HG03066 (cell line): Measurements from ENCODE around the gene MLLT6.
A peak's percentile ranks its signal among the peaks of the same experiment; 100 is the strongest.
"Not testable (repeated sequence)": the region's sequence is repeated elsewhere in the genome, so short reads cannot be mapped to it uniquely, and the experiment has no call there.

ENCODE experiments used
- ATAC-seq: cut with Tn5 transposase; IDR thresholded peaks from one replicate; pipeline ENCODE4 v1.9.1; 2021; ENCODE audit warnings: low read depth; ENCODE audit not compliant: unreplicated experiment

Gene MLLT6

DNA sequence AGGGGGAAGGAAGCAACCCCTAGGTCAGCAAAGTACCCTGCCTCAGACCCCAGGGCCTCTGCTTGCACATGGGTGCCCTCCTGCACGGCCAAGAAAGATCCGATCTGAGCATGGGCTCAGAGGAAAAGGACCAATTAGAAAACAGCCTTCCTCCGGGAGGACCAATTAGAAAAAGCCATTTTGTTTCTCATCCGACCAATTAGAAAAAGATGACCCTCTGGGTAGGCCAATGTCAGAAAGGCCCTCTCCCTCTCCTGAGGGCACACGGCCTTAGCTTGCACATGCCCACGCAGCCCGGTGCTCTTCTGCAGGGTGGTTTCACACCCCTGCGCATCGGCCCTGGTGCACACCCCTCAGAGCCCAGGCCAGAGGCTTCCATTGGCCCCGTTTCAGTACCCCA, 20.0 kb downstream of the MLLT6 start:
- no peak for ATAC-seq

DNA sequence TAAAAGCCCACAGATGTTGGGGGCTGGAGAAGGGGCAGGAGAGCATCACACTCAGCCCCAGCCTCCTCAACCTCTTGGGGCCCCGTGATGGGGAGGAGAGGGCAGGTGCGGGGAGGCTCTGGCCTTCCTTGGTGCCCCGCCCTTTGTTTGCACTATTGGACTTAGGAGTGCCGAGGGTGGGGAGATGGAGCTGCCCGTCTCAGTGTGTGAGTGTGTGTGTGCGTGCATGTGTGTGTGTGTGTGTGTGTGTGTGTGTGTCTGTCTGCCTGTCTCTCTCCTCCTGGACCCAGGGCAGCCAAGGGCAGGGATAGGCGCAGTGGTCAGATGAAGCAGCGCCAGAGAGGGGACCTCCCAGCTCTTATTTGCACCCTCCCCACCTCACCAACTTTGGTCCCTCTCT, 21.1 kb downstream of the MLLT6 start:
- not testable (repeated sequence) for ATAC-seq

DNA sequence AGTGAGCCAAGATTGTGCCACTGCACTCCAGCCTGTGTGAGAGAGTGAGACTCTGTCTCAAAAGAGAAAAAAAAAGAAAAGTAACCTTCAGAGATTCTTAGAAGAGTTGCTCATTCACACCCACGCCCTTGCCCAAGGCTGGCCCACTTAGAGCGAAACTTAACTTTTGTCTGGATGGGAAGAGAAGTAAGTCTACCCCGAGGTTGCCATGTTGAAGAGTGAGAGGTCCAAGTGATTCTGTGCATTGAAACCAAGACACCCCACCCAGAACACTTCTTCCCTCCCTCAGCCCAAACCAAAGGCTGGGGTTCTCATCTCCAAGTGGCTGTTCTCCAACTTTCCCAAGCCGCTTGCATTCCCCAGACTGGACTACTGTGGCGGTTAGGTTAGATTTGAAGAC, 22.7 kb downstream of the MLLT6 start:
- ATAC-seq, result no peak

DNA sequence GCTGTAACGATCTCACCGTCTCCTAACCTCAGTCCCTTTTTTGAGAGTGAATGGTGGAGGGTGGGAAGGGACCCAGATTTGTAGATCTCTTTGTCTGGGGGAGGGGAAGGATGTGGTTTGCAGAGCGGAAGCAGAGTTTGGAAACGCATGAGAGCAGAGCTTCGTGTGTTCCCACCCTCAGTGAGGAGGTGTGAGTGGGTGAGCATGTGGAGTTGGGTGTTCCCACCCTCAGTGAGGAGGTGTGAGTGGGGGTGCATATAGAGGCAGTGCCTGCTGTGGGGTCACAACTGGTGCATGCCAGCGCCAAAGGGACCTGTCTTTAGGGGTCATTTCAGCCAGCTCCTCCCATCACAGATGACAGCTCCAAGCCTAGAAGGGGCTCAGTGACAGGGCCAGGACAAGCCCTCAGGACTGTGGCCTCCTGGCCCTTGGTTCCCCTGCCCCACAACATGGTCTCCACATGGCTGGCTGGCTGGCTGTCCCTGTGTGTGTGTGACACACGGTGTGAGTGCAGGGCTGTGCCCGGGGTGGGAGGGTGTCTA, 23.3 kb downstream of the MLLT6 start:
- no peak for ATAC-seq

DNA sequence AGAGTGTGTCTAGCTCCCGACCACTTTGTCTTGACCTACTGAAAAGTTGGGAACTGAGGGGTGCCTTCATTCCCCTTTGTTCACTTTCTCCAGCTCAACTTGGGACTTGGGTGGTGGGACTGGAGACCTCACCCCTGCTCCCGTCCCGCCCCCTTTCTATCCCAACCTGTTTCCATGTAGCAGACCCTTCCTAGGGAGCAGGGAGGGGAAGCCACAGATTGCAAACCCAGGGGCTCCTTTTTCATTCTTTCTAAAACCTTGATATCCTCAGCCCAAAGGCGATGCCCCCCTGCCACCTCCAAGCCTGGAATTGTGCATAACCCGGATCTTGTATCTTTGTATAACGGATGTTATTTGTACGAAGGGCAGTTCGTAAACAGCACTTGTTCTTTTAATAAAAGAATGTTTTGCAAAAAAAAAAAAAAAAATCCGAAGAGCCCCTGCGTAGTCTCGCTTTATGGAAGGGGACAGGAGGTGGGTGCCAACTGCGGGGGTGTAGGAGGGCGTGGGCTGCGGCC, 24.4 kb downstream of the MLLT6 start:
- no peak for ATAC-seq

DNA sequence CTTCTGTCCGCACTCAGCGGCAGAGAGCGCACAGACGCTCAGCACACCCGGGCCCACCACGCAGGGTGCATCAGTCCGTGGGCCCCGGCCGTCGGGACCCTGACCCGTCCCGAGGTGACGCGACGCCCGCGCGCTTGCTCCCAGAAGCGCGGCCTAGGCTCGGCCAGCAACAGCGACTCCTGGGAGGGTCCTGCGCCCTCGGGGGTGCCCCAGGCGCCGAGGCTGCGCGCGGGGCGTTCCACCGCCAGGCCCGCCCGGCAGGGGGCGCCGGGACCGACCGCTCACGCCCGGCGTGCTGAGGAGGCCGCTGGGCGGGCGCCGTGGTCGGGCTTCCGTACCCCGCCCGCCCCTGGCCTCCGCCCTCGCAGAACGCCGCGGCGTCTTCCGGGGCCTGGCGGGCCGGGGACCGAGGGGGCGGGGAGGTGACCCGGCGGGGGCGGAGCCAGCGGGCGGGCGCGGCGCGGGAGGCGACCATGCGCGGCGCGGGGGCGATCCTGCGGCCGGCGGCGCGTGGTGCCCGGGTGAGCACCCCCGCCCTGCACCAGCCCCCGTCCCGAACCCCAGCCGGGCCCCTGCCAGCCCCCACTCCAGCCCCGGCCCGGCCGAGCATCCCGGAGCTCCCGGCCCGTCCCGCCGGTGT, 24.9 kb downstream of the MLLT6 start, which contains the start of gene CISD3:
Gene CISD3 (plus strand): TSS at position 456 of the 640 bp plus-strand sequence. CDS start 18 bp downstream, at position 474.
- ATAC-seq, result peak; percentile 74

DNA sequence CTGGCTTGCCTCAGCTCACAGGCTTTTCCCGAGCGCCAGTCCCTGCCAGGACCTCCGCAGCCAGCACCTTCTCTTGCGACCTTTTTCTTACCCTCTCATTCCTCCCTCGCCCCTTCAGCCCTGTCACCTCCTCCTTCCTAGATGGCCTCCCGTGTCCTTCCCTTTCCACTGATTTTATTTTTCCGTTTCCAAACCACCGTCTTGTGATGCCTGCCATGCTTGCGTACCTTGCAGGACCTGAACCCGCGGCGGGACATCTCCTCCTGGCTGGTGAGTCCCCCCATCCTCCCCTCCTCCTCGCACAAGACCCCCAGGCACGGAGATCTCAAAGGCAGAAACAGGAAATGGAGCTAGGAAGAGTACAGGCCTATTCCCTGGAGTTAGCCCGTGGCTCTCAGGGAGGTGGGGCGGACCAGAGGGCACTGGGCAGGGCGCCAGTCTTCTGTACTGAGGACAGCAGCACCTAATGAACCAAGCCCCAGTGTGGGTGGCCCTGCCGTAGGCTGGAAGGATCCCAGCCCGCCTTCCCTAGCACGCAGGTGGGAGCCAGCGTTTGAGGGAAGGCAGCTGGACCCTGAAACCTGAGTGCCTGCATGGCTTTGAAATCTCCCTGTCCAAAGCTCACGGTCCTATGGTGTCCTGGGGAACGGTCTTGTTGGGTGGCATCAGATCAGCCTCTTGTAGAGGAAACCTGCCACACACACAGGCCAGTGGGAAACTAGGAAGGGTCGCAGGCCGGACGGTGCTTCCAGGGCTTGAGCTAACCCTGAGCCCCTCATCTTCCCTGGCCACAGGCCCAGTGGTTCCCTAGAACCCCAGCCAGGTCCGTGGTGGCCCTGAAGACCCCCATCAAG, 25.7 kb downstream of the MLLT6 start:
- ATAC-seq, result no peak

DNA sequence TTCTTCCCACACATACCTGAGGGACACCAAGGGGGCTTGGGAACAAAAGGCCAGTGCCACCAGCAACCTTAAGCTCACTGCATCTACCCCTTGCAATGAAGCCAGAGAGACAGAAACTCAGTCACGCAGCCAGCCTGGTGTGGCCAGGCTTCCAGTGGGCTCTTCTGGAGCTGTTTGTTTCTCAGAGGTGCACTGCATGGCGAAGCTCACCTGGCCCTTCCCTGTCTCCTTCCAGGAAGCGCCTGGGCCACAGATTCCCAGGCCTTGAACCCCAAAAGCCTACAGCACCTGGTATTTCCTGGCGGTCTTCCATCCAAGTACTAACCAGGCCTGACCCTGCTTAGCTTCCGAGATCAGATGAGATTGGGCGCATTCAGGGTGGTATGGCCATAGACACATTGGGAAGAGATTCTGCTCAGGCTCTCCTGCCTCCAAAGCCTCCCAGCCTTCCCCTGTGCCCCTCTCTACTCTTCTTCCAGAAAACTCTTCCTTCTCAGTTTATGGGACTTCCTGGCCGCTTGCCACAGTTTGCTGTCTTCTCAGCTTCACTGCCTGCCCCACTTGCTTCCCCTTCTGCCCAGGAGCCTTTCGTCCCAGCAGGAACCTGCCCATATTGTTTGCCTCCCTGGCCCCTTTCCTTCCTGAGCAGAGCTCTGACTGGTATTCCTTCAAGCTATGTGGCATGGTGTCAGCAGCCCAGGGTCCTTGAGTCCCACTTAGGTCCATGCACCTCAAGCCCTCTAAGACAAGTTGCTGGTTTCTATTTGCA, 26.6 kb downstream of the MLLT6 start:
- ATAC-seq, result no peak

DNA sequence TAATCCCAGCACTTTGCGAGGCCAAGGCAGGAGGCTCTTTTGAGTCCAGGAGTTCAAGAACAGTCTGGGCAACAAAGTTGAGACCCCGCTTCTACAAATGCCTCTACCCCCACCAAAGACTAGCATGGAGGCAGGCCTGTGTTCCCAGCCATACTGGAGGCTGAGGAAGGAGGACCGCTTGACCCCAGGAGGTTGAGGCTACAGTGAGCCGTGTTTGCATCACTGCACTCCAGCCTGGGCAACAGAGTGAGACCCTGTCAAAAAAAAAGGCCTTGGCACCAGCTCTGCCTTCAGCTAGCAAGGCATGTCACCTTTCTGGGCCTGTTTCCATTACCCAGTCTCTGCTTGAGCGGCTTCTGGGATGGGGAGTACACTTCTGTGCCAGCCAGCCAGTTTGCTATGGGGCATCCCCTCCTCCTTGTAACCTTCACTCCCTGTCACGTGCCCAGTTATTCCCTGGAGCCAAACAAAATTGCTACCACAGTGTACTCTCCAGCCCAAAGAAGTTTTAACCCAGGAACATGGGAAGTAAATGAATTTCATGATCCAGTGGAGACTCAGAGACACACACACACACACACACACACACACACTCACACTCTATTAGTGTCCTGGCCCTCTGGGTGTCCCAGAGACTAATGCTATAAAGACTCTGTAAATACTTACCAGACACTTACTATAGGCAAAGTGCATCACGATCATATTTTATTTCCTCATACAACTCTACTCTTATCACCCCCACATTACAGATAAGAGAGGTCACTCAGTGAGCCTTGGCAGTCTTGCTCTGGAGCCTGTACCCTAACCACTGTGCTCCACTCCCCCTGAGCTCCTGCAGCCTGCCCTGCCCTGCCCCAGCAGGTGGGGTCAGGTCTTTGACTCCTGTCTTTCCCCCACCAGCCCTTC, 27.6 kb downstream of the MLLT6 start:
- ATAC-seq, result no peak

DNA sequence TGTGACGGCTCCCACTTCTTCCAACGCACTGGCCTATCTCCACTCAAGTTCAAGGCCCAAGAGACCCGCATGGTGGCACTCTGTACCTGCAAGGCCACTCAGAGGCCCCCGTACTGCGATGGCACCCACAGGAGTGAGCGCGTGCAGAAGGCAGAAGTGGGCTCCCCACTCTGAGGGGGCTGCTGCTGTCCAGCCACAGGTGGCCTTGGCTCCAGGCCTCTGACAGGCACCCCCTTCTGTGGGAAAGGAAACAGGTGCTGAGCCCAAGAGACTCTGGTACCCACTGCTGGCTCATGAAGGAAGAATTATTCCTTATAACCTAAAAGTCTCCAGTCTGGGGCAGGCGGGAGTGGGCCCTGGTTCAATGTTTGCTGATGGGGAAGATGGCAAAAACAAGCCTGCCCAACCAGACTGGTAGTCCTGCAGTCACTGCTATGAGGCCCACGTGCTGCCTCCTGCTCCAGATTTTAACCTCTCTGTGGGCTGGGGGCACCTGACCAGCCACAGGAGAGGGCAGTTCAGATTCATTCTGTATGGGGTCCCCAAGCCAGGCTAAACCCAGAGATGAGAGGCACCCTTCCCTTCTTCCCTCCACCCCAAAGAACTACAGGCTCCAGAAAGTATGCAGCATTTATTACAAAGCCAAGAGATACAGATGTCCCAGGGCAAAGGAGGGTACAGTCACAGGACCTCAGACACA, 28.4 kb downstream of the MLLT6 start:
- ATAC-seq, result no peak

DNA sequence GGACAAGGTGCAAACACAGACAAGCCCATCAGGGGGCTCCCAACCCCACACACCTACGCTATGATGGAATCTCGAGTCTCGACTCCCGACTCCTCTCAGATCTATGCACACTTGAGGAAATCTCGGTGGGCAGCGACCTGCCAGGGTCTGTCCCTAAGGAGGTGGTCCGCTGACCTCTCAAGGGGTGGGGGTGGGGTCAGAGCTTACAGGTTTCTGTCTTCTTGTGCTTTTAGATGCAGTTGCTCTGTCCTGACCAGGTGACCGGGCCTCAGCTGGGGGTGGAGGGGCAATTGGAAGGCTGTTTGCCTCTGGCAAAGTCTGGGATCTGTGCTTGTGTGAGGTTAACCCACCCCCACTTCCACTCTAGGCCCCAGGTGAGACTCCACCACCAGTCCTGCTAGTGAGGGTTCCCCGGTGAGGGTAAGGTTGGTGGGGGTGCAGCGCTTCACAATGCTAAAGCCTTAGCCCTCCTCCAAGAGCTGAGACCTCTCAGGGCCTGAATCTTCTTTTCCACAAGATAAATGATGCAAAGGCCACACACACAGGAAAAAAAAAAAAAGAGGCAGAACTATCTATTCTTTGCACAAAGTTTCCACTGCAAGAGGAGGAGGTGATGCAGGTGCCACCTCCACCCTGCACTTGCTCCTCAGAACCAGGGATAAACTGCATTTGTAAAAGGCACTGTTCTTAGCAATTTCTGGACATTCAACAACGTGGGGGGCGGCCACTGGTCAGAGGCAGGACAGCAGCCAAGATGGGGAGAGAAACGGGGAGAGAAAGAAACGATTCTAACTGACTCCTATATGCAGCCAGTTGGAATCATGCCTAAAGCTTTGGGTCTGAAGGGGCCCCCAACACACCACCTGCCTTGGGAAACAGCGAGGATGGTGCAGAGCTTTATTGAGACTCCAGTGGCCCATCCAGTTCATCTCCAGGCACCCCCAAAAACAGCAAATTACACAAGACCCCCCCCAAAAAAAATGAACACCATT, 29.2 kb downstream of the MLLT6 start:
- ATAC-seq, result no peak

DNA sequence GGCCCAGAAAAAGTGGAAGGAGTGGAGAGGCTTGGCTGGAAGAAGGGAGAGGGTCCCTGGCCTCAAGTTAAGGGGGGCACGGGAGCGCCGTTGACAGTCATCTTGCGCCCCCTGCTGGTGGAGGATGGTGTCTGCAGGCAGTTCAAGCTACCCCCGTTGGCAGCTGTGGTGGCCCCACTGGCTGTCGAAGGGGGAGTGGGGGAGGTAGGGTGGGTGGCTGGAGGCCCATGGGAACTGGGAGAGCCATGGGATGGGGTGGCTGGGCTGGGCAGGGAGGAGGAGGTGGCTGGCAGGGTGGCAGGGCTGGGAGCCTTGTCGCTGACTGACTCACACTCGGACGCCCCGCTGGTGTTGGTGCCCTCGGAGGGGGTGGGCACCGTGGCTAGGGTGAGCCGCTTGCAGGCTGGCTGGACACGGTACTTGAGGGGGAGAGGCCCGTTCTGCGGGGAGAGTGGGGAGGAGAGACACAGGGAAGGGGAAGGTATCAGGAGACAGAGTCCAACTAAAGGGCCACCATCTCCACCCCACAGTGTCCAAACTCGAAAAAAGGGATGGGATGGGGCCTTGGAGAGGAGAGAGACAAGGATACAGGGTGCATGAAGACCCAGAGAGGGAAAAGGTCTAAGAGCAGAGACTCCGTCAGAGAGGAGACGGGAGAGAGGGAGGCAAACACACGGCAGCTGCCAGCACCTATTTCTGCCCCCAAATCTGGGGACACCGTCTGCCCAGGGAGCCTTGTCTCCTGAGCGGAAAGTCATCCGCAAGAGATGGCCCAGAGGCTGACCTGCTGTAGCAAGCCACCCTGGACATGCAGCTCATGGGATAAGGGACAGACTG, 30.3 kb downstream of the MLLT6 start:
- no peak for ATAC-seq

DNA sequence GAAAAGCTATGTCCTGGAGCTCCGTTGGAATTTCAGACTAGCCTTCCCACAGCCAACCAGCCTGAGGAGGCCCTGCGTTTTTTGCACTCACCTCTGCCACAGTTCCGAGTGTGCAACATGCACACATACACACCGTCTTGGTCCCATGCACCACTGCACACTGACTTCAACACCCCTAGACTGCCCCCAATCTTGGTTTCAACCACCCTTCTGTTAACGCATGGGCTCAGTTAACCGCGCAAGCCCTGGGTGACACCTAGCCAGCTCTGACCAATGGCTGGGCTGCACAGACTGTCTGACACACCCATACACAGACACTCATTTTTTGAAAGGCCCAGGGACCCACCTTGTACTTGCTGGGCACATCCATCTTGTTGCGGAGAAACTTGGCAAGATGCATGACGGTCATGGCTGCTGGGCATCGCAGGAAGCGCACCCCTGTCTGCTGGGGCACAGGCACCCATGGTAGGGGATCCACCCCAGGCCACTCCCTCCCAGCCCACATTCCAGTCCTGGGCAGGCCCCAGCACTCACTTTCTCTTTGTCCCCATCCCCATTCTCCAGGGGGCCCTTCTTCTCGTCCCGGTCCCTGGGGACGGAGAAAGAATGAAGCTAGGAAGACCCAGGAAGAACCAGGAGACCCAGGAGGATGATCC, 33.1 kb downstream of the MLLT6 start:
- no peak for ATAC-seq

DNA sequence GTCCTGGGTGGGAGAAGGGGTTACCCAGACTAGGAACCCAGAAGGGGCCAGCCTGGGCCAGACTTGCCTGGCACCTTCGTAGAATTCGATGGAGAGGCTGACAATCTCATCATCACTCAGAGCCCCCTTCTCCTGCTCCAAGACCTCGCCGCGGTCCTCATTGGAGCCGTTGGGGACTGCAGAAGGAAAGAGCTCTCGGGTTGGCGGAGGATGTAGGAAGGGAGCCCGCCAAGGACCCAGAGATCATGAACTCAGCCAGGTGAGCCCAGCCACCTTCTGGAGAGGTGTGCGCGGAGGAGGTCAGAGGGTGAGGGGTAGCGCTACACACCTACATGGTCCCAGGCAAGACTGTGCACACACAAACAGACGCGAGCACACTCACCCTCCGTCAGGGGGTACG, 33.6 kb downstream of the MLLT6 start:
- no peak for ATAC-seq

DNA sequence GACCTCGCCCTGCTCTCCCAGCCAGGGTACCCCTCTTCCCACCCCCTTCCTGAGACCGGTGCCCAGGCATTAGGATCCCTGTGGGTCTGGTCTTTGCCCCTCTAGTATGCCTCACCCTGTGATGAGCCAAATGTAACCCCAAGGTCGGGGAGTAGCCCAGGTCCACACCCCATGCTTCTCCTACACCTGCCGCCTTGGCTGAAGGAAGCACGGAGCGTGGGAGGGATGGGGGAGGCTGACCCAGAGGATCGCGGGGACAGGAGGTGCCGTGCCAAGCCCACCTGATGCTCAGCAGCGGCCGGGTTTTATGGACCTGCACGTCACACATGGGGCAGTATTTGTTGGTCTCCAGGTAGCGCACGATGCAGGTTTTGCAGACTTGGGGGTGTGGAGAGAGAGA, 34.2 kb downstream of the MLLT6 start:
- no peak for ATAC-seq

DNA sequence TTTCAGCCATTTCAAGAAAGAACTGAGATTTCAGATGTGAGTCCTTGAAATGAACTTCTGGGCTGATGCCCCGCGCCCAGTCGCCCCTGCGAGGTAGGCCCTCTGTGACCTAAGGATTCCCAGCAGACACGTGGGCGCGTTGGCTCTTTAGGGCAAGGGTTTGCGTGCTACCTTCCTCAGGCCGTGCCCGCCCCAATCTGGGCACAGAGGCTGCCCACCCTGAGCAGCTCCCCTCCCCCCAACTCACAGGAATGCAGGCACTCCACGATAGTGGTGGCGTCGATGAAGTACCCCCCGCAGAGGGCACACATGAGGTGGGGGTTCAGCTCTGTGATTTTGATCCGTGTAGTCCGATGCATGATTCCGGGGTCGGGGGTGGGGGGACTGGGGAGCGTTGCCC, 35.0 kb downstream of the MLLT6 start:
- ATAC-seq, result no peak

DNA sequence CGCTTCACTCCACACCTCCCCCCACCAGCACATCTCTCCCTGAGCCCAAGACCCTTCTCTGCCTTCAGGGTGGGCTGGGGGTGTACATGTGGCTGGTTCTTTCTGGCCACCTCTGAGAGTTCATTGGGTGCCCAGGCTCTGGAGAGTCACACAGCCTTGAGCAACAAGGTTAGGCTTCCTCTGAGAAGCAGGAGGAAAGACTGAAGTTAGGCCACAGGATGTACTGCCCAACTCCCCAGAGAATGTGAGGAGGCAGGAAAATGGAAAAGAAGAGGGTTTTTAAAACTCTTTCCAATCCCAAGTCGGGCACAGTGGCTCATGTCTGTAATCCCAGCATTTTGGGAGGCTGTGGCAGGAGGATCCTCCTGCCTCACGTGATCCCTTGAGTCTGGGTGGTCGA, 35.7 kb downstream of the MLLT6 start:
- no peak for ATAC-seq
